NCI-H345 (cell line): Measurements from ENCODE around the gene INTS12.

Source experiments
- DNase-seq: peaks from one replicate; lab custom pipeline; 2025; lab: John Stamatoyannopoulos, UW

INTS12 gene

GRCh38 chr4:105679186-105679585 lies 29.3 kb downstream of the INTS12 start:
- no peak for DNase-seq

GRCh38 chr4:105677709-105678108 lies 30.8 kb downstream of the INTS12 start:
- no peak for DNase-seq

GRCh38 chr4:105674011-105674410 lies 34.5 kb downstream of the INTS12 start:
- no peak for DNase-seq

- DNase-seq: no peak
These were observed 37.2 kb downstream of the INTS12 start for GRCh38 chr4:105671301-105671700.

- DNase-seq: no peak
These were observed 37.8 kb downstream of the INTS12 start for GRCh38 chr4:105670684-105671083.

GRCh38 chr4:105666693-105667092 lies 41.8 kb downstream of the INTS12 start:
- peak; percentile 4 for DNase-seq

GRCh38 chr4:105662935-105663675 lies 45.4 kb downstream of the INTS12 start:
- no peak for DNase-seq

GRCh38 chr4:105661028-105661427 lies 47.5 kb downstream of the INTS12 start:
- no peak for DNase-seq

- DNase-seq: no peak
These were observed 49.3 kb downstream of the INTS12 start for GRCh38 chr4:105659190-105659589.

GRCh38 chr4:105657117-105657765 lies 51.2 kb downstream of the INTS12 start:
- DNase-seq: no peak

GRCh38 chr4:105652286-105652888 lies 56.1 kb downstream of the INTS12 start:
- DNase-seq: no peak

- DNase-seq: no peak
These were observed 56.6 kb downstream of the INTS12 start for GRCh38 chr4:105651884-105652283.

- no peak for DNase-seq
These were observed 58.3 kb downstream of the INTS12 start for GRCh38 chr4:105650190-105650589.

GRCh38 chr4:105645440-105645839 lies 63.0 kb downstream of the INTS12 start:
- no peak for DNase-seq

- DNase-seq: peak; percentile 53
These were observed 64.2 kb downstream of the INTS12 start for GRCh38 chr4:105644257-105644656.

- DNase-seq: no peak
These were observed 66.6 kb downstream of the INTS12 start for GRCh38 chr4:105641845-105642244.

- DNase-seq: peak; percentile 82
These were observed 70.9 kb downstream of the INTS12 start for GRCh38 chr4:105637408-105638176.

GRCh38 chr4:105634402-105635080 lies 73.9 kb downstream of the INTS12 start:
- DNase-seq: no peak

GRCh38 chr4:105633241-105633640 lies 75.2 kb downstream of the INTS12 start:
- DNase-seq: no peak
